Loucy (cell line): ENCODE results near the gene LRP1-AS.

ENCODE experiments used
- H2AFZ ChIP-seq: fragments of 200-600 bp; sonication (generic); 2 replicates; pipeline ENCODE4 v1.6.0; 2016; ENCODE audit warnings: antibody characterized with exemption, mild to moderate bottlenecking, low read length, moderate library complexity
- H3F3A ChIP-seq: fragments of 200-600 bp; 2 replicates; pipeline ENCODE4 v1.6.0; 2016; ENCODE audit warnings: antibody characterized with exemption, low read depth, mild to moderate bottlenecking
- H3K27me3 ChIP-seq: fragments of 200-600 bp; sonication (generic); 2 replicates; pipeline ENCODE4 v1.6.1; 2014; ENCODE audit warnings: low read length, mild to moderate bottlenecking; ENCODE audit not compliant: insufficient read depth, poor library complexity, severe bottlenecking
- H3K36me3 ChIP-seq: fragments of 200-600 bp; sonication (generic); 2 replicates; pipeline ENCODE4 v1.6.1; 2016; ENCODE audit warnings: low read length; ENCODE audit not compliant: insufficient read depth
- H3K4me1 ChIP-seq: fragments of 200-600 bp; sonication (generic); 2 replicates; pipeline ENCODE4 v1.5.1; 2014; ENCODE audit warnings: low read length, mild to moderate bottlenecking; ENCODE audit not compliant: insufficient read depth, poor library complexity, severe bottlenecking
- H3K4me2 ChIP-seq: fragments of 200-600 bp; sonication (generic); 2 replicates; pipeline ENCODE4 v1.6.0; 2014; ENCODE audit warnings: antibody characterized with exemption, low read length, low read depth, mild to moderate bottlenecking; ENCODE audit not compliant: poor library complexity, severe bottlenecking
- H3K4me3 ChIP-seq: fragments of 200-600 bp; sonication (generic); 2 replicates; pipeline ENCODE4 v1.5.1; 2014; ENCODE audit warnings: low read length, mild to moderate bottlenecking, mixed read lengths; ENCODE audit not compliant: poor library complexity, severe bottlenecking
- H3K79me2 ChIP-seq: fragments of 200-600 bp; sonication (generic); 2 replicates; pipeline ENCODE4 v1.6.1; 2014; ENCODE audit warnings: low read length; ENCODE audit not compliant: insufficient read depth
- H3K9ac ChIP-seq: fragments of 200-600 bp; sonication (generic); 2 replicates; pipeline ENCODE4 v1.6.0; 2014; ENCODE audit warnings: mild to moderate bottlenecking, low read depth, low read length, moderate library complexity; ENCODE audit not compliant: poor library complexity, severe bottlenecking
- H3K9me2 ChIP-seq: fragments of 200-600 bp; sonication (generic); replicated peaks from 2 replicates; pipeline ENCODE4 v1.6.1; 2016; ENCODE audit warnings: low read depth, low read length, mixed read lengths
- H3K9me3 ChIP-seq: fragments of 200-600 bp; sonication (generic); 2 replicates; pipeline ENCODE4 v1.6.1; 2014; ENCODE audit warnings: mild to moderate bottlenecking, antibody characterized with exemption, low read length, low read depth; ENCODE audit not compliant: insufficient read depth
- H4K20me1 ChIP-seq: fragments of 200-600 bp; sonication (generic); 2 replicates; pipeline ENCODE4 v1.6.0; 2014; ENCODE audit warnings: antibody characterized with exemption, low read length, mild to moderate bottlenecking; ENCODE audit not compliant: insufficient read depth, poor library complexity, severe bottlenecking
- EZH2phosphoT487 ChIP-seq: fragments of 200-600 bp; IDR thresholded peaks from 2 replicates; pipeline ENCODE4 v1.6.1; 2018; ENCODE audit warnings: antibody characterized with exemption, mild to moderate bottlenecking, moderate library complexity, borderline replicate concordance
- TF ChIP-seq, protein P1 (sequence below): fragments of 200-600 bp; sonication (generic); conservative IDR thresholded peaks from 2 replicates; pipeline ENCODE4 v1.5.1; 2014; ENCODE audit warnings: mild to moderate bottlenecking, antibody characterized with exemption, low read length

The LRP1-AS gene

DNA sequence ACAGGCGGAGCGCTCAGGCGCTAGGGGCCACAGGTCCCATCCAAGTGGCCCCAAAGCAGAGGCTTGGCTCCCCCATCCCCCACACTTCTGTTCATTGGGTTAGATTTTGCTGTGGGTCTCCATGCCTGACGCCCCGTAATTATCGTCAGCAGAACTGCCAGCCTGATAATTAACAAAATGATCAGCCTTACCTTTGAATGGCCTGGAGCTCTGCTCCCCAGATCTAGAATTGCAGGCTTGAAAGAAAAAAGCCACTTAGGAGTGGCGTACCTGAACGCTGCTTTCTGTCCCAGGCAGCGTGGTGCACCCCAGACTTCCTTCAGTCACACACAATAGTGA lies 28.7 kb upstream of the LRP1-AS start:
- Histone ChIP-seq H3K4me1 (no peaks in the 10 kb centered on the region), H2AFZ (no peak overlapping the region), H3K27me3 (no peaks in the 10 kb centered on the region), H3K4me3 (no peak overlapping the region), H3K9ac (no peak overlapping the region), H3F3A (no peaks in the 10 kb centered on the region), H3K4me2 (no peak overlapping the region), H3K36me3 (no peaks in the 10 kb centered on the region), H4K20me1 (no peaks in the 10 kb centered on the region), H3K9me3 (no peaks in the 10 kb centered on the region), H3K9me2 (no peaks in the 10 kb centered on the region), H3K79me2 (no peaks in the 10 kb centered on the region)
- TF ChIP-seq, protein P1, sequence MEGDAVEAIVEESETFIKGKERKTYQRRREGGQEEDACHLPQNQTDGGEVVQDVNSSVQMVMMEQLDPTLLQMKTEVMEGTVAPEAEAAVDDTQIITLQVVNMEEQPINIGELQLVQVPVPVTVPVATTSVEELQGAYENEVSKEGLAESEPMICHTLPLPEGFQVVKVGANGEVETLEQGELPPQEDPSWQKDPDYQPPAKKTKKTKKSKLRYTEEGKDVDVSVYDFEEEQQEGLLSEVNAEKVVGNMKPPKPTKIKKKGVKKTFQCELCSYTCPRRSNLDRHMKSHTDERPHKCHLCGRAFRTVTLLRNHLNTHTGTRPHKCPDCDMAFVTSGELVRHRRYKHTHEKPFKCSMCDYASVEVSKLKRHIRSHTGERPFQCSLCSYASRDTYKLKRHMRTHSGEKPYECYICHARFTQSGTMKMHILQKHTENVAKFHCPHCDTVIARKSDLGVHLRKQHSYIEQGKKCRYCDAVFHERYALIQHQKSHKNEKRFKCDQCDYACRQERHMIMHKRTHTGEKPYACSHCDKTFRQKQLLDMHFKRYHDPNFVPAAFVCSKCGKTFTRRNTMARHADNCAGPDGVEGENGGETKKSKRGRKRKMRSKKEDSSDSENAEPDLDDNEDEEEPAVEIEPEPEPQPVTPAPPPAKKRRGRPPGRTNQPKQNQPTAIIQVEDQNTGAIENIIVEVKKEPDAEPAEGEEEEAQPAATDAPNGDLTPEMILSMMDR, result peak; percentile 36; the same call in 1 of the 2 replicates
- TF ChIP-seq EZH2phosphoT487, result no peak

DNA sequence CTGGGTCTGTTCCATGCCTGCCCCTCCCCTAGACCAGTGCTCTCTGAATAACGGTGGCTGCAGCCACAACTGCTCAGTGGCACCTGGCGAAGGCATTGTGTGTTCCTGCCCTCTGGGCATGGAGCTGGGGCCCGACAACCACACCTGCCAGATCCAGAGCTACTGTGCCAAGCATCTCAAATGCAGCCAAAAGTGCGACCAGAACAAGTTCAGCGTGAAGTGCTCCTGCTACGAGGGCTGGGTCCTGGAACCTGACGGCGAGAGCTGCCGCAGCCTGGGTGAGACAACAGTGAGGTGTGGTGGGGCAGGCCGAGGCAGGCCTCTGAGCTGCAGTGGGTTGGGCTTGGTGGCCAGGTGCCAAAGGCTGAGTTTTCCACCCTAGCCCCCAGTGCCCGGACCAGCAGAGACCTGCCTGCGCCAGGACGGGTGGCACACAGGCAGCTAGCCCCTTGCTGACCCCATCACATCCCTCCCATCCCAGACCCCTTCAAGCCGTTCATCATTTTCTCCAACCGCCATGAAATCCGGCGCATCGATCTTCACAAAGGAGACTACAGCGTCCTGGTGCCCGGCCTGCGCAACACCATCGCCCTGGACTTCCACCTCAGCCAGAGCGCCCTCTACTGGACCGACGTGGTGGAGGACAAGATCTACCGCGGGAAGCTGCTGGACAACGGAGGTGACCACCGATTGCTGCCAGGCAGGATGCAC lies 28.2 kb upstream of the LRP1-AS start:
- no peaks in the 10 kb centered on the region for H3K27me3 ChIP-seq
- no peaks in the 10 kb centered on the region for H4K20me1 ChIP-seq
- H3K36me3 ChIP-seq, result no peaks in the 10 kb centered on the region
- H3K79me2 ChIP-seq, result no peaks in the 10 kb centered on the region
- TF ChIP-seq, protein P1, result peak; percentile 72
- TF ChIP-seq EZH2phosphoT487, result no peak
- no peak overlapping the region for H3K4me3 ChIP-seq
- H3K4me1 ChIP-seq, result no peaks in the 10 kb centered on the region
- no peaks in the 10 kb centered on the region for H3F3A ChIP-seq
- no peak overlapping the region for H3K9ac ChIP-seq
- H3K9me2 ChIP-seq, result no peaks in the 10 kb centered on the region
- H3K9me3 ChIP-seq, result no peaks in the 10 kb centered on the region
- no peak overlapping the region for H2AFZ ChIP-seq
- H3K4me2 ChIP-seq, result no peak overlapping the region

- H3K79me2 ChIP-seq, result no peaks in the 10 kb centered on the region
- no peak overlapping the region for H3K4me3 ChIP-seq
- no peak overlapping the region for H3K4me2 ChIP-seq
- H3F3A ChIP-seq, result no peaks in the 10 kb centered on the region
- no peaks in the 10 kb centered on the region for H3K4me1 ChIP-seq
- TF ChIP-seq, protein P1, result no peak
- TF ChIP-seq EZH2phosphoT487, result no peak
- no peaks in the 10 kb centered on the region for H3K9me2 ChIP-seq
- H3K36me3 ChIP-seq, result no peaks in the 10 kb centered on the region
- no peaks in the 10 kb centered on the region for H4K20me1 ChIP-seq
- H3K27me3 ChIP-seq, result no peaks in the 10 kb centered on the region
- H2AFZ ChIP-seq, result no peak overlapping the region
- H3K9me3 ChIP-seq, result no peaks in the 10 kb centered on the region
- H3K9ac ChIP-seq, result no peak overlapping the region
Observed at GRCh38 chr12:57173683-57174082, 26.3 kb upstream of the LRP1-AS start.
